GM12878 (cell line): Measurements from ENCODE around the gene PLXNA2.

Experiments used
- ATF3 ChIP-seq: IDR thresholded peaks from 2 replicates; pipeline ENCODE4 v1.6.1; 2011; ENCODE audit warnings: low read depth, mild to moderate bottlenecking, low read length, moderate library complexity, borderline replicate concordance; ENCODE audit errors: extremely low read depth
- CBX5 ChIP-seq: sonication (generic); IDR thresholded peaks from 2 replicates; pipeline ENCODE4 v1.6.1; 2016; ENCODE audit warnings: low read depth, moderate library complexity, mild to moderate bottlenecking, inconsistent platforms
- CEBPB ChIP-seq, 2 experiments: fragments of 150-350 bp in 1 of 2; IDR thresholded peaks; 2 replicates each; pipeline ENCODE4 v1.6.1; 2012 to 2014; ENCODE audit warnings: low read depth in 2 of 2, low read length in 2 of 2, borderline replicate concordance in 1 of 2, inconsistent platforms in 1 of 2
- CTCF ChIP-seq, 3 experiments: IDR thresholded peaks in 2 of 3; conservative IDR thresholded peaks in 1 of 3; 2 replicates each; pipeline ENCODE4 v1.5.1; 2011; ENCODE audit warnings: low read depth in 3 of 3, low read length in 3 of 3, mild to moderate bottlenecking in 3 of 3, control low read depth in 2 of 3, moderate library complexity in 2 of 3, inconsistent platforms in 1 of 3, mixed read lengths in 1 of 3; ENCODE audit not compliant: control insufficient read depth in 2 of 3, insufficient read depth in 1 of 3; ENCODE audit errors: extremely low read depth in 1 of 3
- EED ChIP-seq: sonication (generic); IDR thresholded peaks from 2 replicates; pipeline ENCODE4 v1.6.1; 2016; ENCODE audit warnings: antibody characterized with exemption, low read depth
- EGR1 ChIP-seq, 2 experiments: IDR thresholded peaks; 1 replicate in 1 of 2; 2 replicates in 1 of 2; pipeline ENCODE4 v1.6.1; 2011 to 2012; ENCODE audit warnings: low read depth in 2 of 2, low read length in 2 of 2, borderline replicate concordance in 1 of 2, mild to moderate bottlenecking in 1 of 2, moderate library complexity in 1 of 2
- EZH2 ChIP-seq: IDR thresholded peaks from 2 replicates; pipeline ENCODE4 v1.6.1; 2012; ENCODE audit warnings: low read depth, mild to moderate bottlenecking, control low read depth, inconsistent platforms, low read length, borderline replicate concordance; ENCODE audit not compliant: control insufficient read depth
- HCFC1 ChIP-seq: fragments of 150-350 bp; IDR thresholded peaks from 2 replicates; pipeline ENCODE4 v1.6.1; 2014; ENCODE audit warnings: low read length
- NR2C1 ChIP-seq: fragments of 450-650 bp; IDR thresholded peaks from 2 replicates; pipeline ENCODE4 v1.6.1; 2017; ENCODE audit warnings: antibody characterized with exemption, mild to moderate bottlenecking, moderate library complexity
- POLR2A ChIP-seq: IDR thresholded peaks from 2 replicates; pipeline ENCODE4 v1.6.1; 2011; ENCODE audit warnings: low read depth, mild to moderate bottlenecking, low read length
- POU2F2 ChIP-seq: IDR thresholded peaks from 3 replicates; pipeline ENCODE4 v1.6.1; 2011; ENCODE audit warnings: low read depth, mild to moderate bottlenecking, low read length, borderline replicate concordance
- SIN3A ChIP-seq: IDR thresholded peaks from 2 replicates; pipeline ENCODE4 v1.6.1; 2012; ENCODE audit warnings: low read depth, low read length, improper control_type of control experiment
- SUPT20H ChIP-seq: IDR thresholded peaks from 2 replicates; pipeline ENCODE4 v1.6.1; 2011; ENCODE audit warnings: low read depth, mild to moderate bottlenecking, low read length, moderate library complexity, borderline replicate concordance; ENCODE audit not compliant: control insufficient read depth
- TF ChIP-seq, protein P1 (sequence below): IDR thresholded peaks from 2 replicates; pipeline ENCODE4 v1.6.1; 2011; ENCODE audit warnings: borderline replicate concordance, low read depth, mild to moderate bottlenecking, moderate library complexity, mixed read lengths, low read length; ENCODE audit not compliant: insufficient read depth; ENCODE audit errors: extremely low read length

DNA sequence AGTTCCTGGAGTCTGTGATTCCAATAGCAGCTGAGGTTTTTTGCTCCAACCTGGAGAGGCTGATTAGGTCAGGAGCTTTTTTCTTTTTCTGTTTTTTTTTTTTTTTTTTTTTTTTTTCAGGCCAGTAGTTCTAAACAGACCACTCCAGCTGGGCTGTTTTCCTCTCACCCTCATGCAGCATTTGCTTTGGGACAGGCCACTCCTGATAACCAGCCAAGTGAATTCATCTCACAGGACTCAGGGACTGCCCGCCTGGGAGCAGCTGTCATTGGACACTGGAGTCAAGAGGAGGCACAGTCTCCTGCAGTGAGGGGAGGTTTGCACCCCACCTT lies 22.9 kb downstream of the PLXNA2 start:
- no peak for TF ChIP-seq CTCF (IDR thresholded peaks at IDR 0.05 in 2 of 3, conservative IDR thresholded peaks at IDR 0.05 in 1 of 3; ENCODE audit: control insufficient read depth in 2 of 3, extremely low read depth in 1 of 3, insufficient read depth in 1 of 3, low read depth in 3 of 3, low read length in 3 of 3)
- no peak for TF ChIP-seq HCFC1
- no peak for TF ChIP-seq POLR2A
- TF ChIP-seq CBX5 = no peak
- no peak for TF ChIP-seq SIN3A
- no peak for TF ChIP-seq NR2C1
- TF ChIP-seq EZH2 = no peak
- no peak for TF ChIP-seq ATF3
- no peak for TF ChIP-seq POU2F2
- TF ChIP-seq SUPT20H = no peak
- TF ChIP-seq EED = no peak
- no peak for TF ChIP-seq EGR1 (IDR thresholded peaks at IDR 0.05; ENCODE audit: borderline replicate concordance in 1 of 2, low read depth in 2 of 2, low read length in 2 of 2)
- TF ChIP-seq, protein P1, sequence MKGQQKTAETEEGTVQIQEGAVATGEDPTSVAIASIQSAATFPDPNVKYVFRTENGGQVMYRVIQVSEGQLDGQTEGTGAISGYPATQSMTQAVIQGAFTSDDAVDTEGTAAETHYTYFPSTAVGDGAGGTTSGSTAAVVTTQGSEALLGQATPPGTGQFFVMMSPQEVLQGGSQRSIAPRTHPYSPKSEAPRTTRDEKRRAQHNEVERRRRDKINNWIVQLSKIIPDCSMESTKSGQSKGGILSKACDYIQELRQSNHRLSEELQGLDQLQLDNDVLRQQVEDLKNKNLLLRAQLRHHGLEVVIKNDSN = no peak
- TF ChIP-seq CEBPB (IDR thresholded peaks at IDR 0.05; ENCODE audit: borderline replicate concordance in 1 of 2, low read depth in 2 of 2, low read length in 2 of 2) = no peak
